Astrocyte (in vitro differentiated cells and primary cell): Measurements from ENCODE around the gene EPHB2. TPM values are rescaled to one million over a fixed set of nuclear protein-coding genes. Genes with fewer than 3 reads are reported as not detected.

Experiments
- DNase-seq: peaks from one replicate; pipeline ENCODE4 v3.0.0-alpha.2; 2010; ENCODE audit warnings: low read depth
- FAIRE-seq: peaks from 2 replicates; lab custom pipeline; 2011; peaks lifted over from hg19 to GRCh38; lab: Jason Lieb, UNC
- H2AFZ ChIP-seq: 2 replicates; pipeline ENCODE4 v1.6.0; 2012; ENCODE audit warnings: low read depth, low read length, inconsistent platforms
- H3K27ac ChIP-seq: 2 replicates; pipeline ENCODE4 v1.5.1; 2011; ENCODE audit warnings: low read depth, low read length, inconsistent platforms
- H3K27me3 ChIP-seq: 2 replicates; pipeline ENCODE4 v1.6.0; 2011; ENCODE audit warnings: low read length, inconsistent platforms; ENCODE audit not compliant: insufficient read depth
- H3K36me3 ChIP-seq: 2 replicates; pipeline ENCODE4 v1.5.1; 2011; ENCODE audit warnings: low read length, inconsistent platforms; ENCODE audit not compliant: insufficient read depth
- H3K4me1 ChIP-seq: 2 replicates; pipeline ENCODE4 v1.5.1; 2011; ENCODE audit warnings: low read length, inconsistent platforms; ENCODE audit not compliant: insufficient read depth
- H3K4me2 ChIP-seq: 2 replicates; pipeline ENCODE4 v1.6.0; 2012; ENCODE audit warnings: low read length, inconsistent platforms
- H3K4me3 ChIP-seq: 2 replicates; pipeline ENCODE4 v1.5.1; 2011; ENCODE audit warnings: low read depth, mild to moderate bottlenecking, low read length, inconsistent platforms; ENCODE audit not compliant: insufficient read depth
- H3K79me2 ChIP-seq: 2 replicates; pipeline ENCODE4 v1.6.0; 2012; ENCODE audit warnings: mild to moderate bottlenecking, low read length, inconsistent platforms; ENCODE audit not compliant: insufficient read depth
- H3K9ac ChIP-seq: 2 replicates; pipeline ENCODE4 v1.6.0; 2012; ENCODE audit warnings: mild to moderate bottlenecking, low read length, inconsistent platforms
- H3K9me3 ChIP-seq: 2 replicates; pipeline ENCODE4 v1.5.1; 2012; ENCODE audit warnings: low read depth, mild to moderate bottlenecking, low read length, inconsistent platforms; ENCODE audit not compliant: insufficient read depth
- H4K20me1 ChIP-seq: 2 replicates; pipeline ENCODE4 v1.6.0; 2012; ENCODE audit warnings: low read length, inconsistent platforms; ENCODE audit not compliant: insufficient read depth
- H3K27ac Mint-ChIP-seq: one replicate; pipeline ENCODE4 v1.8.0; 2021; ENCODE audit warnings: mild to moderate bottlenecking, mixed read lengths; ENCODE audit not compliant: unreplicated experiment
- H3K27me3 Mint-ChIP-seq: one replicate; pipeline ENCODE4 v1.8.0; 2021; ENCODE audit warnings: low read depth, mixed read lengths; ENCODE audit not compliant: unreplicated experiment
- H3K36me3 Mint-ChIP-seq: one replicate; pipeline ENCODE4 v1.8.0; 2021; ENCODE audit warnings: low read depth, mixed read lengths; ENCODE audit not compliant: unreplicated experiment
- H3K4me1 Mint-ChIP-seq: one replicate; pipeline ENCODE4 v1.8.0; 2021; ENCODE audit warnings: low read depth, mixed read lengths; ENCODE audit not compliant: unreplicated experiment
- H3K4me3 Mint-ChIP-seq: one replicate; pipeline ENCODE4 v1.8.0; 2021; ENCODE audit warnings: mild to moderate bottlenecking, moderate library complexity, mixed read lengths; ENCODE audit not compliant: unreplicated experiment
- H3K9me3 Mint-ChIP-seq: one replicate; pipeline ENCODE4 v1.8.0; 2021; ENCODE audit warnings: mild to moderate bottlenecking, mixed read lengths; ENCODE audit not compliant: unreplicated experiment
- CTCF ChIP-seq: IDR thresholded peaks from 2 replicates; pipeline ENCODE4 v1.5.1; 2011; ENCODE audit warnings: low read depth, mild to moderate bottlenecking, inconsistent platforms, low read length, moderate library complexity; ENCODE audit not compliant: insufficient read depth
- EZH2 ChIP-seq: IDR thresholded peaks from 2 replicates; pipeline ENCODE4 v1.6.1; 2012; ENCODE audit warnings: mild to moderate bottlenecking, low read length, inconsistent platforms; ENCODE audit not compliant: insufficient read depth
- total RNA-seq: library from RNA; stranded (reverse); gene quantifications from 2 replicates; pipeline ENCODE4 v1.2.1, GENCODE V29; 2021

EPHB2 gene
- total RNA-seq, 1 donor from 2014 or later: 8.4 TPM

- H3K27me3 ChIP-seq: no peaks in the 10 kb centered on the region
- peaks cover 35% of the 10 kb centered on the region for H4K20me1 ChIP-seq
- peak overlapping the region; percentile 55 for H3K4me2 ChIP-seq
- FAIRE-seq (no peak), DNase-seq (peak; percentile 63)
- H3K4me3 ChIP-seq: no peak overlapping the region
- Mint-ChIP-seq H3K4me3 (no peak overlapping the region), H3K27me3 (peaks cover 22% of the 10 kb centered on the region), H3K9me3 (peaks cover under 1% of the 10 kb centered on the region), H3K4me1 (no peaks in the 10 kb centered on the region), H3K36me3 (peaks cover 6% of the 10 kb centered on the region), H3K27ac (no peak overlapping the region)
- TF ChIP-seq EZH2 (no peak), CTCF (peak; percentile 94)
- no peaks in the 10 kb centered on the region for H3K79me2 ChIP-seq
- peak overlapping the region; percentile 22 for H3K9ac ChIP-seq
- peaks cover 14% of the 10 kb centered on the region for H3K4me1 ChIP-seq
- peaks cover 9% of the 10 kb centered on the region for H3K36me3 ChIP-seq
- peak overlapping the region; percentile 48 for H3K27ac ChIP-seq
- no peak overlapping the region for H2AFZ ChIP-seq
- H3K9me3 ChIP-seq: no peaks in the 10 kb centered on the region
Observed at GRCh38 chr1:22861764-22862440, 151.3 kb downstream of the EPHB2 start.

- Histone ChIP-seq H3K4me2 (no peak overlapping the region), H3K27ac (no peak overlapping the region), H3K79me2 (no peaks in the 10 kb centered on the region), H3K36me3 (peaks cover 13% of the 10 kb centered on the region), H4K20me1 (peaks cover 36% of the 10 kb centered on the region), H2AFZ (no peak overlapping the region), H3K4me3 (no peak overlapping the region), H3K9ac (no peak overlapping the region), H3K4me1 (peaks cover 14% of the 10 kb centered on the region), H3K9me3 (no peaks in the 10 kb centered on the region), H3K27me3 (no peaks in the 10 kb centered on the region)
- H3K4me1 Mint-ChIP-seq: no peaks in the 10 kb centered on the region
- peaks cover 22% of the 10 kb centered on the region for H3K27me3 Mint-ChIP-seq
- FAIRE-seq (no peak), DNase-seq (no peak)
- peaks cover 8% of the 10 kb centered on the region for H3K36me3 Mint-ChIP-seq
- peaks cover 5% of the 10 kb centered on the region for H3K9me3 Mint-ChIP-seq
- TF ChIP-seq EZH2: no peak
- TF ChIP-seq CTCF: no peak
- H3K27ac Mint-ChIP-seq: no peak overlapping the region
- no peak overlapping the region for H3K4me3 Mint-ChIP-seq
Observed at GRCh38 chr1:22862752-22863151, 152.1 kb downstream of the EPHB2 start.

DNA sequence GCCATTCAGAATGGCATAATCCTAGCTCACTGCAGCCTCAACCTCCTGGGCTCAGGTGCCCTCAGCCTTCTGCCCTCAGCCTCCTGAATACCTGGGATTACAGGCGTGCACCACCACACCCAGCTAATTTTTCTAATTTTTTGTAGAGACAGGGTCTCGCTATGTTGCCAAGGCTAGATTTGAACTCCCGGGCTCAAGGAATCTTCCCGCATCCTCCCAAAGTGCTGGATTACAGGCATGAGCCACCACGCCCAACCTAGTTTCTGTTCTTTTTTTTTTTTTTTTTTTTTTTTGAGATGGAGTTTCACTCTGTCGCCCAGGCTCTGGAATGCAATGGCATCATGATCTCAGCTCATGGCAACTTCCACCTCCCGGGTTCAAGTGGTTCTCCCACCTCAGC lies 153.1 kb downstream of the EPHB2 start:
- Histone ChIP-seq H3K4me2 (no peak overlapping the region), H3K4me1 (peaks cover 14% of the 10 kb centered on the region), H2AFZ (no peak overlapping the region), H3K9ac (no peak overlapping the region), H3K4me3 (no peak overlapping the region), H3K27ac (no peak overlapping the region), H4K20me1 (peaks cover 35% of the 10 kb centered on the region), H3K79me2 (no peaks in the 10 kb centered on the region), H3K27me3 (no peaks in the 10 kb centered on the region), H3K36me3 (peaks cover 13% of the 10 kb centered on the region), H3K9me3 (peaks cover 7% of the 10 kb centered on the region)
- peaks cover 5% of the 10 kb centered on the region for H3K9me3 Mint-ChIP-seq
- H3K4me3 Mint-ChIP-seq: no peak overlapping the region
- no peak for FAIRE-seq
- no peaks in the 10 kb centered on the region for H3K4me1 Mint-ChIP-seq
- TF ChIP-seq CTCF (no peak), EZH2 (no peak)
- peaks cover 15% of the 10 kb centered on the region for H3K36me3 Mint-ChIP-seq
- H3K27ac Mint-ChIP-seq: no peak overlapping the region
- DNase-seq: no peak
- peaks cover 16% of the 10 kb centered on the region for H3K27me3 Mint-ChIP-seq
